C4-2B (cell line): ENCODE measurements around the gene DCTN1.

Experiments
- H3K27ac ChIP-seq: fragments of 450-650 bp; 2 replicates; pipeline ENCODE4 v1.5.1; 2017
- CTCF ChIP-seq: fragments of 450-650 bp; conservative IDR thresholded peaks from 2 replicates; pipeline ENCODE4 v1.5.1; 2017; ENCODE audit warnings: mild to moderate bottlenecking
- ZFX ChIP-seq: fragments of 450-650 bp; IDR thresholded peaks from 2 replicates; pipeline ENCODE4 v1.6.1; 2017

Gene DCTN1

GRCh38 chr2:74407682-74408081 lies 27.6 kb upstream of the DCTN1 start:
- H3K27ac ChIP-seq: no peak overlapping the region
- TF ChIP-seq ZFX (no peak), CTCF (no peak)

- H3K27ac ChIP-seq: no peak overlapping the region
- TF ChIP-seq ZFX (no peak), CTCF (no peak)
Observed at GRCh38 chr2:74406035-74406434, 25.9 kb upstream of the DCTN1 start.

- no peak overlapping the region for H3K27ac ChIP-seq
- TF ChIP-seq ZFX: no peak
- no peak for TF ChIP-seq CTCF
Observed at GRCh38 chr2:74401891-74402290, 21.8 kb upstream of the DCTN1 start.

- no peak for TF ChIP-seq ZFX
- peak; percentile 47 for TF ChIP-seq CTCF
- no peak overlapping the region for H3K27ac ChIP-seq
Observed at GRCh38 chr2:74399785-74400184, 19.7 kb upstream of the DCTN1 start.

GRCh38 chr2:74396149-74396548 lies 16.0 kb upstream of the DCTN1 start:
- no peak overlapping the region for H3K27ac ChIP-seq
- TF ChIP-seq CTCF (no peak), ZFX (no peak)

GRCh38 chr2:74393525-74393924 lies 13.4 kb upstream of the DCTN1 start:
- no peak for TF ChIP-seq CTCF
- no peak for TF ChIP-seq ZFX
- no peak overlapping the region for H3K27ac ChIP-seq

- no peak for TF ChIP-seq CTCF
- no peak for TF ChIP-seq ZFX
- peak overlapping the region; percentile 88 for H3K27ac ChIP-seq
Observed at GRCh38 chr2:74392449-74392743, 12.3 kb upstream of the DCTN1 start.
